H1 (cell line): Measurements from ENCODE around the gene MEP1B. TPM values are rescaled to one million over a fixed set of nuclear protein-coding genes. Genes with fewer than 3 reads are reported as not detected.

Source experiments
- CTCF ChIA-PET: fragments of 300-600 bp; sonication (Branson Sonifier 250); formaldehyde crosslinking; loops from one replicate; lab custom pipeline; 2021; ENCODE audit not compliant: partially characterized antibody; lab: Charles Lee
- POLR2A ChIA-PET: fragments of 300-600 bp; sonication (Branson Sonifier 250); formaldehyde crosslinking; loops from one replicate; lab custom pipeline; 2021; ENCODE audit warnings: inconsistent platforms; ENCODE audit not compliant: partially characterized antibody; lab: Charles Lee
- DNase-seq, 2 experiments: peaks; one replicate each; pipeline versions ENCODE4 v3.0.0 to v3.0.0-alpha.2; 2010 to 2022; ENCODE audit warnings: low spot score in 2 of 2, low read depth in 1 of 2, mixed read lengths in 1 of 2
- FAIRE-seq: peaks from 2 replicates; lab custom pipeline; 2011; peaks lifted over from hg19 to GRCh38; lab: Jason Lieb, UNC
- H2AFZ ChIP-seq: 2 replicates; pipeline ENCODE4 v1.8.1; 2012; ENCODE audit warnings: low read length, inconsistent platforms
- H2AK5ac ChIP-seq: 2 replicates; pipeline ENCODE4 v1.6.1; 2013; ENCODE audit warnings: low read depth, low read length
- H2BK120ac ChIP-seq: replicated peaks from 2 replicates; pipeline ENCODE3; 2013; ENCODE audit warnings: low read depth, low read length, inconsistent platforms
- H2BK12ac ChIP-seq: 2 replicates; pipeline ENCODE4 v1.6.1; 2013; ENCODE audit warnings: low read depth, low read length
- H2BK15ac ChIP-seq: 2 replicates; pipeline ENCODE4 v1.6.1; 2013; ENCODE audit warnings: low read length
- H2BK20ac ChIP-seq: 2 replicates; pipeline ENCODE4 v1.6.1; 2013; ENCODE audit warnings: low read length
- H2BK5ac ChIP-seq: 2 replicates; pipeline ENCODE4 v1.6.1; 2013; ENCODE audit warnings: low read depth, low read length
- H3K14ac ChIP-seq: 2 replicates; pipeline ENCODE4 v1.6.1; 2013; ENCODE audit warnings: inconsistent platforms; ENCODE audit not compliant: insufficient read length
- H3K18ac ChIP-seq: 2 replicates; pipeline ENCODE4 v1.6.1; 2013; ENCODE audit warnings: low read length; ENCODE audit errors: extremely low read depth
- H3K23ac ChIP-seq: 2 replicates; pipeline ENCODE4 v1.6.1; 2013; ENCODE audit warnings: inconsistent platforms; ENCODE audit not compliant: insufficient read length
- H3K23me2 ChIP-seq: 2 replicates; pipeline ENCODE4 v1.6.1; 2013; ENCODE audit warnings: low read depth, low read length
- H3K27ac ChIP-seq: 2 replicates; pipeline ENCODE4 v1.6.1; 2011; ENCODE audit warnings: low read depth, low read length, inconsistent platforms
- H3K27me3 ChIP-seq, 4 experiments: replicated peaks in 1 of 4; 1 replicate in 1 of 4; 2 replicates in 3 of 4; pipeline versions ENCODE4 v1.6.1 to v1.8.1; 2011 to 2013; ENCODE audit warnings: low read length in 3 of 4, mild to moderate bottlenecking in 3 of 4, inconsistent platforms in 2 of 4, mixed read lengths in 2 of 4, moderate library complexity in 1 of 4; ENCODE audit not compliant: control insufficient read depth in 3 of 4, insufficient read depth in 3 of 4; ENCODE audit errors: extremely low read depth in 1 of 4
- H3K36me3 ChIP-seq, 4 experiments: 2 replicates each; pipeline versions ENCODE4 v1.6.1 to v1.8.1; 2011 to 2013; ENCODE audit warnings: mild to moderate bottlenecking in 4 of 4, low read length in 3 of 4, moderate library complexity in 2 of 4, control low read depth in 1 of 4, inconsistent platforms in 1 of 4; ENCODE audit not compliant: insufficient read depth in 4 of 4, control insufficient read depth in 2 of 4
- H3K4ac ChIP-seq: replicated peaks from 2 replicates; pipeline ENCODE3; 2013; ENCODE audit warnings: low read length, low read depth, mixed read lengths, inconsistent platforms; ENCODE audit not compliant: insufficient read length
- H3K4me1 ChIP-seq, 4 experiments: replicated peaks in 1 of 4; 1 replicate in 1 of 4; 2 replicates in 3 of 4; pipeline versions ENCODE4 v1.6.1 to v1.8.1; 2011 to 2013; ENCODE audit warnings: low read length in 3 of 4, inconsistent platforms in 2 of 4, mixed read lengths in 1 of 4; ENCODE audit not compliant: insufficient read depth in 4 of 4, control insufficient read depth in 3 of 4
- H3K4me2 ChIP-seq, 2 experiments: 2 replicates each; pipeline versions ENCODE4 v1.6.1 to v1.8.1; 2011 to 2013; ENCODE audit warnings: low read depth in 2 of 2, low read length in 2 of 2, control low read depth in 1 of 2, inconsistent platforms in 1 of 2, mild to moderate bottlenecking in 1 of 2; ENCODE audit not compliant: insufficient read depth in 1 of 2
- H3K4me3 ChIP-seq, 4 experiments: fragments of 200-600, 300-600 bp in 1 of 4; sonication (generic), shearing (Covaris generic), sonication (Bioruptor Twin) in 1 of 4; 2 replicates each; pipeline versions ENCODE4 v1.5.1 to v1.8.1; 2011 to 2016; ENCODE audit warnings: low read length in 4 of 4, low read depth in 3 of 4, control low read depth in 2 of 4, inconsistent platforms in 2 of 4, mild to moderate bottlenecking in 2 of 4, mixed read lengths in 1 of 4, moderate library complexity in 1 of 4; ENCODE audit not compliant: insufficient read depth in 2 of 4; ENCODE audit errors: extremely low read depth in 1 of 4
- H3K56ac ChIP-seq: replicated peaks from 2 replicates; pipeline ENCODE3; 2013; ENCODE audit warnings: low read depth, mild to moderate bottlenecking, mixed read lengths, low read length, inconsistent platforms; ENCODE audit not compliant: insufficient read length
- H3K79me1 ChIP-seq: 2 replicates; pipeline ENCODE4 v1.6.1; 2013; ENCODE audit warnings: low read depth, low read length, control low read depth
- H3K79me2 ChIP-seq, 2 experiments: 2 replicates each; pipeline versions ENCODE4 v1.6.1 to v1.8.1; 2012 to 2013; ENCODE audit warnings: low read length in 2 of 2, mild to moderate bottlenecking in 2 of 2, inconsistent platforms in 1 of 2; ENCODE audit not compliant: insufficient read depth in 2 of 2, control insufficient read depth in 1 of 2
- H3K9ac ChIP-seq, 4 experiments: replicated peaks in 1 of 4; 1 replicate in 1 of 4; 2 replicates in 3 of 4; pipeline versions ENCODE4 v1.6.1 to v1.8.1; 2011 to 2013; ENCODE audit warnings: low read depth in 3 of 4, low read length in 3 of 4, control low read depth in 2 of 4, mild to moderate bottlenecking in 2 of 4, moderate library complexity in 2 of 4, inconsistent platforms in 1 of 4; ENCODE audit errors: extremely low read depth in 1 of 4
- H3K9me3 ChIP-seq, 2 experiments: 2 replicates each; pipeline versions ENCODE4 v1.6.1 to v1.8.1; 2012 to 2013; ENCODE audit warnings: mild to moderate bottlenecking in 2 of 2, moderate library complexity in 2 of 2, control low read depth in 1 of 2, inconsistent platforms in 1 of 2, low read depth in 1 of 2, low read length in 1 of 2, mixed read lengths in 1 of 2; ENCODE audit not compliant: insufficient read depth in 2 of 2
- H4K20me1 ChIP-seq, 2 experiments: replicated peaks in 1 of 2; 2 replicates each; pipeline versions ENCODE3 to v1.8.1; 2011 to 2013; ENCODE audit warnings: inconsistent platforms in 2 of 2, low read length in 2 of 2, mild to moderate bottlenecking in 1 of 2; ENCODE audit not compliant: insufficient read depth in 2 of 2, control insufficient read depth in 1 of 2
- H4K5ac ChIP-seq: 2 replicates; pipeline ENCODE4 v1.6.1; 2013; ENCODE audit warnings: low read length, low read depth, mixed read lengths, inconsistent platforms; ENCODE audit not compliant: insufficient read length
- H4K8ac ChIP-seq: 2 replicates; pipeline ENCODE4 v1.8.0; 2013; ENCODE audit warnings: mild to moderate bottlenecking, moderate library complexity, low read length, inconsistent platforms; ENCODE audit not compliant: insufficient read depth; ENCODE audit errors: extremely low read depth
- H4K91ac ChIP-seq: replicated peaks from 2 replicates; pipeline ENCODE3; 2013; ENCODE audit warnings: low read length, mixed read lengths, inconsistent platforms; ENCODE audit not compliant: insufficient read length
- CBX8 ChIP-seq: fragments of 300-800, 300-1000 bp; sonication (generic); IDR thresholded peaks from 2 replicates; pipeline ENCODE4 v1.7.1; 2016; ENCODE audit warnings: low read depth, low read length, borderline replicate concordance
- EGR1 ChIP-seq: IDR thresholded peaks from 2 replicates; pipeline ENCODE4 v1.6.1; 2011; ENCODE audit warnings: low read depth, low read length, borderline replicate concordance
- KDM5A ChIP-seq: fragments of 200-600 bp; IDR thresholded peaks from 2 replicates; pipeline ENCODE4 v1.7.1; 2012; ENCODE audit warnings: mild to moderate bottlenecking, low read length, inconsistent platforms, mixed read lengths
- SP2 ChIP-seq: IDR thresholded peaks from 2 replicates; pipeline ENCODE4 v1.6.1; 2012; ENCODE audit warnings: mild to moderate bottlenecking, low read length, inconsistent platforms
- SUZ12 ChIP-seq: fragments of 200-600 bp; sonication (generic); IDR thresholded peaks from 2 replicates; pipeline ENCODE4 v1.6.1; 2012; ENCODE audit warnings: mild to moderate bottlenecking, inconsistent platforms, low read length, moderate library complexity, mixed read lengths
- TAF1 ChIP-seq: IDR thresholded peaks from 2 replicates; pipeline ENCODE4 v1.6.1; 2011; ENCODE audit warnings: mild to moderate bottlenecking, low read depth, low read length
- TBP ChIP-seq: IDR thresholded peaks from 2 replicates; pipeline ENCODE4 v1.6.1; 2011; ENCODE audit warnings: low read depth, low read length, improper control_type of control experiment
- WGBS, 2 experiments: shearing (Covaris generic) in 1 of 2; methylation state at CpG; one replicate each; pipeline versions ENCODE4 v1.1.6 to v1.1.7; 2013 to 2015; ENCODE audit warnings: low lambda C conversion rate in 2 of 2, mixed read lengths in 2 of 2, inconsistent platforms in 1 of 2, low coverage in 1 of 2, missing lambda C conversion rate in 1 of 2; ENCODE audit not compliant: insufficient replicate concordance in 2 of 2, insufficient coverage in 1 of 2, insufficient read length in 1 of 2; ENCODE audit errors: extremely low coverage in 1 of 2, missing lambda C conversion rate in 1 of 2; 5-methylcytosine and 5-hydroxymethylcytosine counted together
- polyA plus RNA-seq, 7 experiments: library from polyadenylated mRNA; depleted of rRNA in 3 of 7; stranded (reverse) in 5 of 7; unstranded in 2 of 7; fragments of >200 nt in 5 of 7; fragments of 200-250 nt in 2 of 7; gene quantifications; 1 replicate in 5 of 7; 2 replicates in 1 of 7; 4 replicates in 1 of 7; pipeline versions ENCODE4 v1.2.1 to v1.2.3, GENCODE V29; 2011 to 2013; ENCODE audit warnings: missing spikeins in 2 of 7, mixed read lengths in 2 of 7
- total RNA-seq: library from RNA; stranded (reverse); fragmentation: NEBNext Ultra II Directional; extraction: Animal tissue kit (Norgen Biotek cat#: 25700); gene quantifications from 2 replicates; pipeline ENCODE4 v1.2.1, GENCODE V29; 2021

The MEP1B gene
- total and polyA plus RNA-seq, 2 of the 8 experiments (the other 6 are each of a cell fraction or from before 2014, with no cell fraction given): not detected

DNA sequence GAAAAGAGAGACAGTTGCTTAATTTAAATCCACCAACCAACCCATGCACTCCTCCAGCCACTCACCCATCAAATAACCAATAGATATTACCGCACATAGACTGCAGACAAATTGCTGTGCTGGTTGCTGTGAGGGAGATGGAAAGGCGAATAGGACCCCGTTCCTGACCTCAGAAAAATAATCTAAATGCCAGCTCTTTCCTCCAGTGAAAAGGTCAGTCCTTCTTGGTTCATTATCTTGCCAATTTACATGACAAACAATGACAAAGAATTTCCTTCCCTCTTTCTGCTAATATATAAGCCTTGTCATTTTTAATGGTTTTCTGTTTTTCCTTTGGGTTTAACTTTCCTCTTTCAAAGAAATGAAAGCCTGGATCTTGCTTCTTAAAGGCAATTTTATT lies 61.6 kb downstream of the MEP1B start:
- H3K79me1 ChIP-seq: no peaks in the 10 kb centered on the region
- H3K4me3 ChIP-seq: no peak overlapping the region
- H3K27ac ChIP-seq: no peak overlapping the region
- H2AK5ac ChIP-seq: no peak overlapping the region
- H3K9me3 ChIP-seq: no peaks in the 10 kb centered on the region
- no peak overlapping the region for H3K56ac ChIP-seq
- H3K36me3 ChIP-seq: no peaks in the 10 kb centered on the region; a peak in 1 of 8 replicates
- 85% methylated on average over 3 of the region's 3 CpGs; no CpG with 5 or more reads in 1 of the 2 experiments for WGBS, 2 experiments
- no peak overlapping the region for H4K91ac ChIP-seq
- H2BK20ac ChIP-seq: no peak overlapping the region
- DNase-seq (no peak), FAIRE-seq (no peak)
- H2BK15ac ChIP-seq: no peak overlapping the region
- H4K5ac ChIP-seq: no peak overlapping the region
- TF ChIP-seq TBP (no peak), CBX8 (no peak), TAF1 (no peak), SP2 (no peak), KDM5A (no peak), EGR1 (no peak), SUZ12 (no peak)
- H3K4me1 ChIP-seq: peaks cover 0 to 7% (median 0%) of the 10 kb centered on the region in 4 experiments; a peak in 2 of 7 replicates
- no peaks in the 10 kb centered on the region for H3K79me2 ChIP-seq
- no peak overlapping the region for H3K14ac ChIP-seq
- no peak overlapping the region for H3K4ac ChIP-seq
- no peaks in the 10 kb centered on the region for H3K23me2 ChIP-seq
- H2BK12ac ChIP-seq: no peak overlapping the region
- no peak overlapping the region for H4K8ac ChIP-seq
- no peak overlapping the region for H3K9ac ChIP-seq
- no peak overlapping the region for H3K4me2 ChIP-seq
- no peak overlapping the region for H2BK120ac ChIP-seq
- no peaks in the 10 kb centered on the region for H3K27me3 ChIP-seq
- 0 out of 2 replicates have a peak overlapping the region, but pooled peaks have one; percentile 0 for H2AFZ ChIP-seq
- H2BK5ac ChIP-seq: no peak overlapping the region
- POLR2A ChIA-PET: no interaction called here
- H3K23ac ChIP-seq: no peak overlapping the region
- no peak overlapping the region for H3K18ac ChIP-seq
- no peaks in the 10 kb centered on the region for H4K20me1 ChIP-seq
- CTCF ChIA-PET: interaction anchor here (0.5 to 2.1 kb wide), 9 partner anchors 9 to 301 kb away, joined by 3 to 9 read pairs (median 3); no protein-coding TSS in a partner anchor
